HCT116 (cell line): Measurements from ENCODE around the gene MARCHF3. TPM values are rescaled to one million over a fixed set of nuclear protein-coding genes. Genes with fewer than 3 reads are reported as not detected.

ENCODE experiments used
- ATAC-seq: fragments of 200-7000 bp; cut with Tn5 transposase; 2 replicates; pipeline ENCODE4 v1.9.1; 2020; ENCODE audit warnings: mild to moderate bottlenecking, moderate library complexity
- BruUV-seq: library from RNA; stranded (reverse); fragments of 400-500 nt; replicated peaks from 2 replicates; lab custom pipeline; 2021; lab: Mats Ljungman, UMichigan
- CTCF ChIA-PET: fragments of 300-600 bp; sonication (Branson Sonifier 250); formaldehyde crosslinking; loops from one replicate; lab custom pipeline; 2021; ENCODE audit warnings: antibody characterized with exemption; lab: Charles Lee
- POLR2A ChIA-PET: fragments of 300-600, 350-600 bp; sonication (Branson Sonifier 250); formaldehyde crosslinking; loops from one replicate; lab custom pipeline; 2021; ENCODE audit warnings: antibody characterized with exemption; lab: Charles Lee
- RAD21 ChIA-PET, 2 experiments: fragments of 300-600 bp; sonication (Branson Sonifier 250); formaldehyde crosslinking; loops; one replicate each; lab custom pipeline; 2023; ENCODE audit warnings: low total read pairs in 2 of 2; ENCODE audit not compliant: uncharacterized antibody in 2 of 2, unreplicated experiment in 2 of 2, low non-redundant PET in 1 of 2; lab: Charles Lee
- DNase-seq: peaks from one replicate; pipeline ENCODE4 v3.0.0-alpha.2; 2010; ENCODE audit warnings: low read depth, low spot score
- H2AFZ ChIP-seq: fragments of 200-600 bp; shearing (Covaris generic), sonication (generic); 2 replicates; pipeline ENCODE4 v1.6.1; 2017; ENCODE audit warnings: low read depth, mixed run types, mixed read lengths, antibody characterized with exemption, low read length; ENCODE audit not compliant: poor library complexity, severe bottlenecking
- H3K27ac ChIP-seq: 2 replicates; pipeline ENCODE4 v1.5.1; 2012; ENCODE audit warnings: low read depth, low read length
- H3K27me3 ChIP-seq: fragments of 200-600 bp; sonication (generic); 2 replicates; pipeline ENCODE4 v1.6.1; 2016; ENCODE audit warnings: mixed run types, low read length, mixed read lengths; ENCODE audit not compliant: insufficient read depth
- H3K36me3 ChIP-seq, 2 experiments: fragments of 200-500 bp in 1 of 2; fragments of 200-600 bp in 1 of 2; sonication (Bioruptor generic) in 1 of 2; sonication (generic) in 1 of 2; 2 replicates each; pipeline versions ENCODE4 v1.5.1 to v1.6.1; 2014 to 2016; ENCODE audit warnings: low read length in 2 of 2, inconsistent platforms in 1 of 2, mixed read lengths in 1 of 2, mixed run types in 1 of 2; ENCODE audit not compliant: insufficient read depth in 2 of 2, control insufficient read depth in 1 of 2
- H3K4me1 ChIP-seq, 2 experiments: fragments of 200-600 bp in 1 of 2; sonication (generic) in 1 of 2; 2 replicates each; pipeline versions ENCODE4 v1.5.1 to v1.6.1; 2012 to 2017; ENCODE audit warnings: low read length in 2 of 2, inconsistent platforms in 1 of 2, mild to moderate bottlenecking in 1 of 2, mixed read lengths in 1 of 2, mixed run types in 1 of 2, moderate library complexity in 1 of 2; ENCODE audit not compliant: insufficient read depth in 2 of 2, control insufficient read depth in 1 of 2
- H3K4me2 ChIP-seq: fragments of 200-600 bp; sonication (generic); 2 replicates; pipeline ENCODE4 v1.6.1; 2017; ENCODE audit warnings: mixed run types, low read length, mixed read lengths
- H3K4me3 ChIP-seq, 2 experiments: fragments of 200-600 bp in 1 of 2; sonication (generic) in 1 of 2; replicated peaks in 1 of 2; 2 replicates each; pipeline ENCODE4 v1.5.1; 2011 to 2016; ENCODE audit warnings: low read length in 2 of 2, control low read depth in 1 of 2, low read depth in 1 of 2, mild to moderate bottlenecking in 1 of 2, mixed read lengths in 1 of 2, mixed run types in 1 of 2
- H3K79me2 ChIP-seq: fragments of 200-600 bp; sonication (generic); 2 replicates; pipeline ENCODE4 v1.6.1; 2017; ENCODE audit warnings: mild to moderate bottlenecking, mixed run types, low read length, moderate library complexity, mixed read lengths; ENCODE audit not compliant: insufficient read depth
- H3K9ac ChIP-seq: fragments of 200-600 bp; sonication (generic); 2 replicates; pipeline ENCODE4 v1.6.1; 2016; ENCODE audit warnings: low read length, mixed read lengths
- H3K9me2 ChIP-seq: fragments of 200-600 bp; sonication (generic), shearing (Covaris generic); 2 replicates; pipeline ENCODE4 v1.6.1; 2017; ENCODE audit warnings: mixed run types, mild to moderate bottlenecking, moderate library complexity; ENCODE audit not compliant: insufficient read depth
- H3K9me3 ChIP-seq, 2 experiments: fragments of 200-500 bp in 1 of 2; fragments of 200-600 bp in 1 of 2; sonication (Bioruptor generic) in 1 of 2; sonication (generic) in 1 of 2; 2 replicates each; pipeline ENCODE4 v1.6.1; 2014 to 2017; ENCODE audit warnings: low read length in 2 of 2, mixed read lengths in 2 of 2, inconsistent platforms in 1 of 2, low read depth in 1 of 2, mild to moderate bottlenecking in 1 of 2, mixed run types in 1 of 2, moderate library complexity in 1 of 2; ENCODE audit not compliant: control insufficient read depth in 1 of 2, insufficient read depth in 1 of 2
- H4K20me1 ChIP-seq: fragments of 200-600 bp; sonication (generic), shearing (Covaris generic); 2 replicates; pipeline ENCODE4 v1.6.1; 2017; ENCODE audit warnings: mixed run types, mild to moderate bottlenecking, moderate library complexity; ENCODE audit not compliant: insufficient read depth
- JUND ChIP-seq: IDR thresholded peaks from 2 replicates; pipeline ENCODE4 v1.6.1; 2012
- POLR2AphosphoS5 ChIP-seq: IDR thresholded peaks from 2 replicates; pipeline ENCODE4 v1.6.1; 2011; ENCODE audit warnings: mild to moderate bottlenecking, low read depth, low read length, moderate library complexity
- RAD21 ChIP-seq: IDR thresholded peaks from 2 replicates; pipeline ENCODE4 v1.6.1; 2012; ENCODE audit warnings: low read depth, mild to moderate bottlenecking
- SP1 ChIP-seq: IDR thresholded peaks from 2 replicates; pipeline ENCODE4 v1.6.1; 2012; ENCODE audit warnings: low read depth
- SRF ChIP-seq: IDR thresholded peaks from 2 replicates; pipeline ENCODE4 v1.6.1; 2012; ENCODE audit warnings: low read depth
- YY1 ChIP-seq: IDR thresholded peaks from 2 replicates; pipeline ENCODE4 v1.6.1; 2011; ENCODE audit warnings: low read length, low read depth, moderate library complexity, mild to moderate bottlenecking; ENCODE audit not compliant: insufficient replicate concordance; ENCODE audit errors: extremely low read depth
- ZFX ChIP-seq: fragments of 450-650 bp; IDR thresholded peaks from 2 replicates; pipeline ENCODE4 v1.6.1; 2017
- ZNF274 ChIP-seq: fragments of 200-500 bp; sonication (Bioruptor generic); IDR thresholded peaks from 2 replicates; pipeline ENCODE4 v1.6.1; 2014; ENCODE audit warnings: mild to moderate bottlenecking, low read depth, low read length, inconsistent platforms
- intact Hi-C: fragments of 100-400 bp; cut with micrococcal nuclease; formaldehyde crosslinking; loops from 2 replicates; pipeline ENCODE4 v1.10.0; 2022
- total RNA-seq: library from RNA; stranded (reverse); gene quantifications from one replicate; pipeline ENCODE4 v1.2.1, GENCODE V29; 2021; ENCODE audit not compliant: unreplicated experiment
- TF ChIP-seq, protein P1 (sequence below): IDR thresholded peaks from 2 replicates; pipeline ENCODE4 v1.6.1; 2012
- TF ChIP-seq, protein P2 (sequence below): IDR thresholded peaks from 2 replicates; pipeline ENCODE4 v1.6.1; 2011; ENCODE audit warnings: mild to moderate bottlenecking, low read length, moderate library complexity; ENCODE audit not compliant: insufficient replicate concordance; ENCODE audit errors: extremely low read depth
- TF ChIP-seq, protein P3 (sequence below): IDR thresholded peaks from 2 replicates; pipeline ENCODE4 v1.6.1; 2012; ENCODE audit warnings: low read depth

MARCHF3 gene
- total RNA-seq, 1 experiment from 2014 or later = 2.3 TPM

DNA sequence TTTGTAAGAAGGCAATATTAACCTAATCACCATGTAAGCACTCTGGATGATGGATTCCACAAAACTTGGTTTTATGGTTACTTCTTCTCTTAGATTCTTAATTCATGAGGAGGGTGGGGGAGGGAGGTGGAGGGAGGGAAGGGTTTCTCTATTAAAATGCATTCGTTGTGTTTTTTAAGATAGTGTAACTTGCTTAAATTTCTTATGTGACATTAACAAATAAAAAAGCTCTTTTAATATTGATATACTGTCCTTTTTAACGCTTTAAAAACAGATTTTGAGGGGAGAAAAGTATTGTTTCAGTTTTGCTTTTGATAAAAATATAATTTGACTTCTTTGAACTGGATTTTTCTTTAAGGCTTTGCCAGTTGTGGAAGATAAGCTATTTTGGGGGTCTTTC lies 193.6 kb downstream of the MARCHF3 start:
- BruUV-seq = no TSS peak
- no peak overlapping the region for H2AFZ ChIP-seq
- ChIA-PET CTCF (interaction anchor here (2.1 kb wide), 1 partner anchor 656 kb away, joined by 11 read pairs; no protein-coding TSS in a partner anchor), POLR2A (no interaction called here), RAD21 (no interaction called here)
- H3K9me2 ChIP-seq = no peaks in the 10 kb centered on the region
- no peak for ATAC-seq
- no peak for DNase-seq
- H3K4me1 ChIP-seq = no peaks in the 10 kb centered on the region
- no peaks in the 10 kb centered on the region for H3K27me3 ChIP-seq
- peaks cover 47% of the 10 kb centered on the region for H3K79me2 ChIP-seq
- H3K27ac ChIP-seq = no peak overlapping the region
- H3K9me3 ChIP-seq = no peaks in the 10 kb centered on the region
- H3K9ac ChIP-seq = no peak overlapping the region
- H3K36me3 ChIP-seq = peaks cover 18 to 41% of the 10 kb centered on the region in 2 experiments
- intact Hi-C loops = loop anchor here (5.0 kb wide), 1 partner anchor 606 kb away; no protein-coding TSS in a partner anchor
- H3K4me2 ChIP-seq = no peak overlapping the region
- TF ChIP-seq ZFX = no peak
- no peak for TF ChIP-seq SRF
- TF ChIP-seq RAD21 = no peak
- TF ChIP-seq JUND = no peak
- TF ChIP-seq, protein P1, sequence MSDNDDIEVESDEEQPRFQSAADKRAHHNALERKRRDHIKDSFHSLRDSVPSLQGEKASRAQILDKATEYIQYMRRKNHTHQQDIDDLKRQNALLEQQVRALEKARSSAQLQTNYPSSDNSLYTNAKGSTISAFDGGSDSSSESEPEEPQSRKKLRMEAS = no peak
- TF ChIP-seq, protein P2, sequence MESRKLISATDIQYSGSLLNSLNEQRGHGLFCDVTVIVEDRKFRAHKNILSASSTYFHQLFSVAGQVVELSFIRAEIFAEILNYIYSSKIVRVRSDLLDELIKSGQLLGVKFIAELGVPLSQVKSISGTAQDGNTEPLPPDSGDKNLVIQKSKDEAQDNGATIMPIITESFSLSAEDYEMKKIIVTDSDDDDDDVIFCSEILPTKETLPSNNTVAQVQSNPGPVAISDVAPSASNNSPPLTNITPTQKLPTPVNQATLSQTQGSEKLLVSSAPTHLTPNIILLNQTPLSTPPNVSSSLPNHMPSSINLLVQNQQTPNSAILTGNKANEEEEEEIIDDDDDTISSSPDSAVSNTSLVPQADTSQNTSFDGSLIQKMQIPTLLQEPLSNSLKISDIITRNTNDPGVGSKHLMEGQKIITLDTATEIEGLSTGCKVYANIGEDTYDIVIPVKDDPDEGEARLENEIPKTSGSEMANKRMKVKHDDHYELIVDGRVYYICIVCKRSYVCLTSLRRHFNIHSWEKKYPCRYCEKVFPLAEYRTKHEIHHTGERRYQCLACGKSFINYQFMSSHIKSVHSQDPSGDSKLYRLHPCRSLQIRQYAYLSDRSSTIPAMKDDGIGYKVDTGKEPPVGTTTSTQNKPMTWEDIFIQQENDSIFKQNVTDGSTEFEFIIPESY = no peak
- TF ChIP-seq, protein P3, sequence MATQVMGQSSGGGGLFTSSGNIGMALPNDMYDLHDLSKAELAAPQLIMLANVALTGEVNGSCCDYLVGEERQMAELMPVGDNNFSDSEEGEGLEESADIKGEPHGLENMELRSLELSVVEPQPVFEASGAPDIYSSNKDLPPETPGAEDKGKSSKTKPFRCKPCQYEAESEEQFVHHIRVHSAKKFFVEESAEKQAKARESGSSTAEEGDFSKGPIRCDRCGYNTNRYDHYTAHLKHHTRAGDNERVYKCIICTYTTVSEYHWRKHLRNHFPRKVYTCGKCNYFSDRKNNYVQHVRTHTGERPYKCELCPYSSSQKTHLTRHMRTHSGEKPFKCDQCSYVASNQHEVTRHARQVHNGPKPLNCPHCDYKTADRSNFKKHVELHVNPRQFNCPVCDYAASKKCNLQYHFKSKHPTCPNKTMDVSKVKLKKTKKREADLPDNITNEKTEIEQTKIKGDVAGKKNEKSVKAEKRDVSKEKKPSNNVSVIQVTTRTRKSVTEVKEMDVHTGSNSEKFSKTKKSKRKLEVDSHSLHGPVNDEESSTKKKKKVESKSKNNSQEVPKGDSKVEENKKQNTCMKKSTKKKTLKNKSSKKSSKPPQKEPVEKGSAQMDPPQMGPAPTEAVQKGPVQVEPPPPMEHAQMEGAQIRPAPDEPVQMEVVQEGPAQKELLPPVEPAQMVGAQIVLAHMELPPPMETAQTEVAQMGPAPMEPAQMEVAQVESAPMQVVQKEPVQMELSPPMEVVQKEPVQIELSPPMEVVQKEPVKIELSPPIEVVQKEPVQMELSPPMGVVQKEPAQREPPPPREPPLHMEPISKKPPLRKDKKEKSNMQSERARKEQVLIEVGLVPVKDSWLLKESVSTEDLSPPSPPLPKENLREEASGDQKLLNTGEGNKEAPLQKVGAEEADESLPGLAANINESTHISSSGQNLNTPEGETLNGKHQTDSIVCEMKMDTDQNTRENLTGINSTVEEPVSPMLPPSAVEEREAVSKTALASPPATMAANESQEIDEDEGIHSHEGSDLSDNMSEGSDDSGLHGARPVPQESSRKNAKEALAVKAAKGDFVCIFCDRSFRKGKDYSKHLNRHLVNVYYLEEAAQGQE = no peak
- no peak for TF ChIP-seq POLR2AphosphoS5
- no peak for TF ChIP-seq SP1
- no peak for TF ChIP-seq YY1
- TF ChIP-seq ZNF274 = no peak
- H4K20me1 ChIP-seq = peaks cover 4% of the 10 kb centered on the region; the same call in 1 of the 2 replicates
- H3K4me3 ChIP-seq = no peak overlapping the region
